ENCODE data around the gene PGBD5. TPM values are rescaled to one million over a fixed set of nuclear protein-coding genes. Genes with fewer than 3 reads are reported as not detected.

The PGBD5 gene
- total and polyA plus RNA-seq, 2 of the 13 experiments (the other 11 are each of a cell fraction or from before 2014, with no cell fraction given): 0.04 to 0.13 TPM

DNA sequence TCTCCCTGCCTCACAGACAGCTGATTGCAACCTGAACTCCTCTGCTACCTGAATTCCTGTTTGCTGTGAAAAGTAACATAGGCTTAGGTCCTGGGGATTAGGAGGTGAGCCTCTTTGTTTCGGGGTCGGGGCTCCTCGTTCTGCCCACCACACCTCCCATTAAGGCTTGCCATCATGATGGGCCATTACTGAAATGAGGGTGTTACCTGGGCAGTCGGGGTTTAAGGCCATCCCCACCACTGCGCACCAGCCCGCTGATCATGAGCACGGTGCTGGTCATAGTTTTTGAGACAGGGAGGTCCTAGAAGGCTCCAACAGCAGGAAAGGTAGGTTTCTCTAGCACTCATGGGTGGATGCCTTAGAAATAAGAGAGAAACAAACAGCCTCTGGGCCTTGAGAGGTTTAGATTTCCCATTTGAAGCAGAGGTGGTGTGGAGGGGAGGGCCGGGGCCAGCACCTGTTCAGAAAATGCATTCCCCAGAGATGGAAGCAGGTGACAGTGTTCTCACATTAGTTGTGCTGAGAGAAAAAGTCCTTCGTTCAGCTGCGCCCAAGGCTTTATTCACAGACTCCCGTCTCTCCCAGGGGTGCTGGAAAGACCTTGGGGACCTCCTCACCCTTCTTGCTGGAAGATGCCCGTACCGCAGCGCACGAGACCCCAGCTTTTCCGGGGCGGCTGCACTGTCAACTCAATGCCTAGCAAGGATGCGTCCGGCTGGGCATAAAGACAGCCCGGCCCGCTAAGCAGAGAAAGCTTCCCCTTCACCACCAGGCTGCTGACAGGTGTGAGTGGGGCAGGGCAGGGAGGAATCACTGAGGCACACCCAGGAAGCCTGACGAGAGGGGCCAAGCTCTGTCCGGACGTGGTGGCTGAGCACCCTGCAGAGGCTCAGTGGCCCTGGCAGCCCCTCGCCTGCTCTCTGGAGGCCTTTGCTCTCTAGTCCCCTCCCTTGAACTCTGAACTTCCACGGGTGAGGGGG is 125.5 kb downstream of the PGBD5 start:
- FAIRE-seq (no peak), ATAC-seq (peak; percentile 48), DNase-seq (ENCODE audit: low spot score) (no peak)
- CTCF ChIA-PET (ENCODE audit: low intra/inter-chr PET ratio, low total read pairs): no interaction called here
- H3K36me3 ChIP-seq (replicated peaks in 1 of 2; ENCODE audit: control insufficient read depth in 1 of 2, insufficient read depth in 2 of 2, low read length in 2 of 2): no peaks in the 10 kb centered on the region
- no peak for TF ChIP-seq MEIS2 (CRISPR knock-in tag; IDR thresholded peaks at IDR 0.05)
- TF ChIP-seq, protein P1, sequence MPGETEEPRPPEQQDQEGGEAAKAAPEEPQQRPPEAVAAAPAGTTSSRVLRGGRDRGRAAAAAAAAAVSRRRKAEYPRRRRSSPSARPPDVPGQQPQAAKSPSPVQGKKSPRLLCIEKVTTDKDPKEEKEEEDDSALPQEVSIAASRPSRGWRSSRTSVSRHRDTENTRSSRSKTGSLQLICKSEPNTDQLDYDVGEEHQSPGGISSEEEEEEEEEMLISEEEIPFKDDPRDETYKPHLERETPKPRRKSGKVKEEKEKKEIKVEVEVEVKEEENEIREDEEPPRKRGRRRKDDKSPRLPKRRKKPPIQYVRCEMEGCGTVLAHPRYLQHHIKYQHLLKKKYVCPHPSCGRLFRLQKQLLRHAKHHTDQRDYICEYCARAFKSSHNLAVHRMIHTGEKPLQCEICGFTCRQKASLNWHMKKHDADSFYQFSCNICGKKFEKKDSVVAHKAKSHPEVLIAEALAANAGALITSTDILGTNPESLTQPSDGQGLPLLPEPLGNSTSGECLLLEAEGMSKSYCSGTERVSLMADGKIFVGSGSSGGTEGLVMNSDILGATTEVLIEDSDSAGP (CRISPR knock-in tag; IDR thresholded peaks at IDR 0.05; ENCODE audit: borderline replicate concordance): 0 out of 2 replicates have a peak, but pooled peaks have one; percentile 24
- peak; percentile 31; the same call in 1 of the 2 replicates for TF ChIP-seq HNF4A (CRISPR knock-in tag; IDR thresholded peaks at IDR 0.05)
- TF ChIP-seq PTBP1 (IDR thresholded peaks at IDR 0.05; ENCODE audit: low read depth, low read length, poor library complexity, severe bottlenecking): no peak
- H3K79me2 ChIP-seq (ENCODE audit: insufficient read depth, low read length): no peaks in the 10 kb centered on the region
- WGBS (ENCODE audit: low lambda C conversion rate): 56% methylated on average over 13 of the region's 26 CpGs
- H3K9ac ChIP-seq (ENCODE audit: insufficient read depth, low read depth, low read length): no peak overlapping the region
- POLR2A ChIA-PET: no interaction called here
- no peaks in the 10 kb centered on the region for H4K20me1 ChIP-seq (ENCODE audit: insufficient read depth, low read length)
- no peaks in the 10 kb centered on the region for H3K9me3 ChIP-seq (ENCODE audit: low read length)
- H3K27me3 ChIP-seq (ENCODE audit: control insufficient read depth in 1 of 2, insufficient read depth in 2 of 2, low read length in 2 of 2): no peaks in the 10 kb centered on the region; a peak in 1 of 5 replicates
- in situ Hi-C loops (cut with HindIII; ENCODE audit: extremely low pct_ligation_motif_present, low pct_unique_long_range_greater_than_20kb): no loop called here
- peak overlapping the region in 1 of 3 experiments; percentile 27; a peak in 1 of 6 replicates for H3K4me3 ChIP-seq (replicated peaks in 1 of 3; ENCODE audit: insufficient read depth in 1 of 3, low read depth in 2 of 3, low read length in 3 of 3)
- H3K4me2 ChIP-seq (ENCODE audit: low read depth, low read length): peak overlapping the region; percentile 95; the same call in 1 of the 2 replicates
- intact Hi-C loops (cut with micrococcal nuclease; ENCODE audit: unreplicated experiment): no loop called here
- H3K4me1 ChIP-seq (ENCODE audit: insufficient read depth, low read length): peaks cover 30% of the 10 kb centered on the region
- H2AFZ ChIP-seq (ENCODE audit: low read length): no peak overlapping the region
- no peak overlapping the region for H3K27ac ChIP-seq (ENCODE audit: extremely low read length, insufficient read depth, low read length)
- no TSS peak for BruUV-seq (replicated peaks)
